Frontal cortex (tissue), 4 donors: ENCODE data around the gene SLC25A12. TPM values are rescaled to one million over a fixed set of nuclear protein-coding genes. Genes with fewer than 3 reads are reported as not detected.
"Not testable (repeated sequence)": the region's sequence is repeated elsewhere in the genome, so short reads cannot be mapped to it uniquely, and the experiment has no call there.

ENCODE experiments used
- DNase-seq, 2 donors: peaks; one replicate each; pipeline ENCODE4 v3.0.0; 2012; ENCODE audit warnings: low spot score in 2 of 2
- FAIRE-seq: peaks from 2 replicates; lab custom pipeline; 2012; peaks lifted over from hg19 to GRCh38; lab: Jason Lieb, UNC
- total RNA-seq: library from RNA; depleted of rRNA; stranded (reverse); fragments of >200 nt; gene quantifications from one replicate; pipeline ENCODE4 v1.2.3, GENCODE V29; 2014
- donor health status: control.
- donor health status: control.
- donor health status: control.

The SLC25A12 gene
- total RNA-seq, 1 donor from 2014 or later = 66.0 TPM

GRCh38 chr2:171793691-171794678 is 100.1 kb downstream of the SLC25A12 start:
- DNase-seq (no peak), FAIRE-seq (no peak)

DNA sequence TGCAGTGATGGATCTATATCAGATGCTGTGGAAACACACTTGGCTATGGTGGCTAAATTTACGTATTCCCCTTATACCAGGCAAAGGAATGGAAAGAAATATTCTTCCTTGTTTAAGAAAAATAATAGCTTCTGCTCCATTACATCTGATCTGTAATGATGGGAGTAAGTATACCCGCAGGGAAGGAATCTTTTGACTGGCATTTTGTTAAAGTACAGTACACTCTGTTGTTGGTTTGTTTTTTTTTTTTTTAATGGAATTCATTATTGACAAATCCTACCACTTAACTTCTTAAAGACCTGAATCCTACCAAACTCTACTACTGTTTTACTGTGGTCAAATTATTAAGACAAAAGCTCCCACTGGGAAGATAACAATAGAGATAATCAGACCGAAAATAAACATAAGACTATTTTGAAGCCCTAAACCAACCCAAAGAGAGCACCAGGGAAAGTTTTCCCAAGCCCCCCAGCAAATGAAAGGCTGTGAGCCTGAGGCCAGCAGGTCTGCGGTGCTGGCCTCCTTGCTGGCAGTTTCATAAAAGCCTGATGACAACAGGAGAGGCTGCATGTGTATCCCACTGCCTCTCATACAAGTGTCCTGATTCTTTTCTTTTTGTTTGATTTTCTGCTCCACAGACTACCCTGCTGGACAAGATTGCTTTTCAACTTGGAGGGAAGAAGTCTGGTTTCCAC is 101.0 kb downstream of the SLC25A12 start:
- no peak for DNase-seq
- FAIRE-seq = no peak

DNA sequence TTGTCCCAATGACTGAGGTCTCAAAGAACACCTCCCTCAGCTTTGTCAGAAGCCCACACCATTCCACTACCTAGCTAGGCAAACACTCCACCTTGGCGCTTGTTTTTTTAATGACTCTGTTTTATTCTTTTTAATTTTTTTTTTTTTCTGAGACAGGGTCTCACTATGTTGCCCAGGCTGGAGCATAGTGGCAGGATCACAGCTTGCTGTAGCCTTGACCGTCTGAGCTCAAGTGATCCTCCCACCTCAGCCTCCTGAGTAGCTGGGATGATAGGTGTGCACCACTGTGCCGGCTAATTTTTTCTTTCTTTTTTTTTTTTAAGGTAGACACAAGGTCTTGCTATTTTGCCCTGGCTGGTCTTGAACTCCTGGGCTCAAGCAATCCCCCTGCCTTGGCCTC is 101.9 kb downstream of the SLC25A12 start:
- DNase-seq (no peak), FAIRE-seq (no peak)

DNA sequence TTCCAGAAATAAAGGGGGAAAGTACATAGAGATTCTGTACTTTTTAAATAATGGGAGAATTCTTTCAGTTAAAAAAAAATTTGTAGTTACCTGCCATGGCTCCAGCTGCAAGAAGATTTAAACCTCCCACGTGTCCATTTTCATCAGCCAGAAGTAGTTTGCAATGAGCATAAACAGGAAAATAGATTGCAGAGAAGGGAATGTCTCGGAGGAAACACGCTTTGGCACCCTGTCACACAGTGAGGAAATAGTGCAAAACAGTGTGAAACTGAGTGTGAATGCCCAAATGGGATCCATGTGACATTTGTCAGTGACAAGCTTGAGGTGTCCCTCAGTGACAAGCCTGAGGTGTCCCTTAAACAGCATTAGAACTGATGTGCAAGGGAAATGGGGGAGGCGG is 102.7 kb downstream of the SLC25A12 start:
- DNase-seq (no peak), FAIRE-seq (no peak)

DNA sequence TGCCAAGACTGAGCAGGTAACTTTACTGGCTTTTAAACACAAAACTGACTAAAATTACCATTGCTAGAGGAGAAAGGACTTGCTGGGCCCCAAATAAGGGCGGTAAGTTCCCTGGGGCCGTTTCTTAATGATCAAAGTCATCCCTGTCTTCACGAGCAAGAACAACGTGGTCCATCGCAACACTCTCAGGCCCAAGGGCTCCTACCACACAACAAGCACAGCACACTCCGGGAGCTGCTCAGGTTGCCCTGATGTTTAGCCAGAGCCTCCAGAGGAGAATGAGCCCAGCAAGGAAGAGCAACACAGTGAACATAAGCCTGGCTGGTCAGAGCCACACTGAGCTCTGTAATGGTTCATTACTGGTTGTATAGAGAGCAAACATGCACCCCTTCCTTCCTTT is 104.1 kb downstream of the SLC25A12 start:
- FAIRE-seq = no peak

DNA sequence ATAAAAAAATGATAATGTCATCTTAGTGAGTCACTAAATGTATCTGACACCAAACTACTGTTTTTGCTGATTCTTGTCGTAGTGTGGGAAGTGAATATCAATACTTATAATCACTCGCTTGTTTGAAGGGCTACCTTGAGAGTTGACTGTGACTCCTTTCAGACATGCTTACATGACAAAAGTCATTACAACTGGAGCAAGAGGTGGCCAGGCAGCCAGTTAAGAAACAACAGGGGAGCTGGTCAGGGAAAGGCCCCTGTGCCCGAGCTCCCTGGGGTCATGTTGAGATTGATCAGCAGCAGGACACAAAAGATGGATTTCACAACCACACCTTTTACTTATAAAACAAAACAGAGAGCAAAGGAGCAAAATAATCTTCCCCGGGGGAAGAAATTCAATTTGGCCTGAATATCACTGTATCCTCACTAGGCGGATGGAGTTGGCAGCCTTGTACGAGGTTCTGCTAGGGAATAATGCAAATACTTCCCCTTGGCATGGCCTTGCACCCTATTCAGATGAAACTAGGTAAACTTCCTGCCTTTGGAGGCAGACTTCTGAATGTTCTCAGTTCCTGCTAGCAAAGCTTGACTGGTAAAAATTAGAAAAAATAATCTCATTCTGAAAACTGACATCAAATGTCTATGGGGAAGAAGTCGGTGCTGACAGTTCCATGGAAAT is 105.6 kb downstream of the SLC25A12 start:
- FAIRE-seq (no peak), DNase-seq (no peak)

More for the DNA sequence above, 104.1 kb downstream of the SLC25A12 start:
- no peak for DNase-seq

DNA sequence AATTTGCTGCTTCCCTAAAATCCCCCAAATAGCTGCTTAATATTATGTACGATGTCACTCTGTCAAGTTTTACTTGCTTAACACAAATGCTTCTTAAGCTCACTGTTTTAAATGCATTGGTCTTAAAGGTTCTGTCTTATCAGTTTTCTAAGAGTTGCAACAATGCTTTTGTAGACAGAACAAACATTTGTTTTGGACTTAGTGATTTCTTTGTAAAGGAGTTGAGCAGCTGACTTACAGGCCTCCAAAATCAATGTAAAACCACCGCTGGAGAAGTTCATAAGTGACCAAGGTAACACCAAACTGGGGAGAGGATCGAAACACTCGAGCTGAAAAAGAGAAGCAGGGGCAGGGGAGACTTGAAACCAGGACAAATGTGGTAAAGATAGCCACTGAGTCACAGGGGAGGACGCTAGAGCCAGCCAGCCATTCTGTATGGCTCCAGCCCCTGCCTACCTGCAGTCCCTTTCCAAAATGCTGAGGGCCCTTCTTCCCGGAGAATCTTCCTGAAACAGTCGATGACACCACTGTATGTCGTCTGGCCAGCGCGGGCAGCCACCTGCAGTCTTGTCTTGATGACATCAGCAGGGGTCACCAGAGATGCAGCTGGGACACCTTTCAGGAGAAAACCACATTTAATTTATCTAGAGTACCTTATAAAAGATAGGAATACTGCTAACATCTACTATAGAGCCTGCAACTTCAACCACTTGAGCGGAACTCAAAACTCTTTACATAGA is 106.5 kb downstream of the SLC25A12 start:
- no peak for FAIRE-seq

DNA sequence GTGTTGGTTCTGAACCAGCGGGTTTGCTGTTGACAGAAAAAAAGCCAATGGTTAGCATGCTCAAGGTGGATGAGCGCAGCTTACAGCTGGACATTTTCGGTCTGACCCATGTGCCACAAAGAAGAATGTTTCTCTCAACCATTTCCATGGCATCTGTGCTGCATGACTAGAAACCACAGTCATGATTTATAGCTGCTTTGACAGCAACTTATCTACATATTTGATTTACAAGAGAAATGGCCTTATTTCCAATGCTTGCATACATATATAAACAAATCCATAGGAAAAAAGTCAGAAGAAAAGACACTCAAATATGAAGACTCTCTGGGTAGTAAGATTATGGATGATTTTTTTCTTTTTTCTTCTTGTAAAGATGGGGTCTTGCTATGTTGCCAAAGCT is 108.6 kb downstream of the SLC25A12 start:
- FAIRE-seq = no peak
- no peak for DNase-seq

More for the DNA sequence above, 106.5 kb downstream of the SLC25A12 start:
- DNase-seq = no peak

DNA sequence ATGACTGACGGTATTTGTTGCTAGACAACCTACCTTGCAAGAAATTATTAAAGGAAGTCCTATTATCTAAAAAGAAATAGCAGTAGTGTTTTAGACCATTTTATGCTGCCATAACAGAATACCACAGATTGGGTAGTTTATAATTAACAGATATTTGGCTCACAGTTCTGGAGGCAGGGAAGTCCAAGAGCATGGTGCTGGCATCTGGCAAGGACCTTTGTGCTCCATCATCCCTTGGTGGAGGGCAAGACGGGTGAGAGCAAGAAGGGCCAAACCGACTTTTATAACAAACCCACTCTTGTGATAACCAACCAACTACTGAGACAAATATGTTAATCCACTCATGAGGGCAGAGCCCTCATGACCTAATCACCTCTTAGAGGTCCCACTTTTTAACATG is 115.5 kb downstream of the SLC25A12 start:
- FAIRE-seq (no peak), DNase-seq (no peak)

GRCh38 chr2:171774581-171774980 is 119.5 kb downstream of the SLC25A12 start:
- FAIRE-seq, DNase-seq: not testable (repeated sequence)

GRCh38 chr2:171772373-171772772 is 121.7 kb downstream of the SLC25A12 start:
- FAIRE-seq = no peak
- no peak for DNase-seq

DNA sequence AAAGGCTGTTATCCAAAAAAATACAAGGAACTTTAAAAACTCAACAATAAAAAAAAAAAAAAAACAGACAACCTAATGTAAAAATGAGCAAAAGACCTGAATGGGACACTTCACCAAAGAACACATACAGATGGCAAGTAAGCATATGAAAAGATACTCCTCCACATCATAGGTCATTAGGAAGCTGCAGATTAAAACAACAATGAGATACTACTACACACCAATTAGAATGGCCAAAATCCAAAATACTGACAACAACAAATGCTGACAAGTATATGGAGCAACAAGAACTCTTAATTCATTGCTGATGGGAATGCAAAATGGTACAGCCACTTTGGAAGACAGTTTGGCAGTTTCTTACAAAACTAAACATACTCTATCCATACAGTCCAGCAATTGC is 122.6 kb downstream of the SLC25A12 start:
- FAIRE-seq = no peak
- DNase-seq = no peak

- FAIRE-seq = no peak
- no peak for DNase-seq
Observed at GRCh38 chr2:171763602-171764001, 130.4 kb downstream of the SLC25A12 start.

GRCh38 chr2:171762879-171763573 is 131.0 kb downstream of the SLC25A12 start:
- no peak for FAIRE-seq
- DNase-seq = no peak

DNA sequence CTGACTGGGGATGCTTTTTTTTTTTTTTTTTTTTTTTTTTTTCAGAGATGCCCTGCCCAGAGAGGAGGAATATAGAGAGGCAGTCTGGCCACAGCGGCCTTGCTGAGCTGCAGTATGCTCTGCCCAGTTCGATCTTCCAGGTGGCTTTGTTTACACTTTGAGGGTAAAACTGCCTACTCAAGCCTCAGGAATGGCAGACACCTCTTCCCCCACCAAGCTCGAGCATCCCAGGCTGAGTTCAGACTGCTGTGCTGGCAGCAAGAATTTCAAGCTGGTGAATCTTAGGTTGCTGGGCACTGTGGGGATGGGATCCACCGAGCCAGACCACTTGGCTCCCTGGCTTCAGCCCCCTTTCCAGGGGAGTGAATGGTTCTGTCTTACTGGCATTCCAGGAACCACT is 132.9 kb downstream of the SLC25A12 start:
- not testable (repeated sequence) for DNase-seq

DNA sequence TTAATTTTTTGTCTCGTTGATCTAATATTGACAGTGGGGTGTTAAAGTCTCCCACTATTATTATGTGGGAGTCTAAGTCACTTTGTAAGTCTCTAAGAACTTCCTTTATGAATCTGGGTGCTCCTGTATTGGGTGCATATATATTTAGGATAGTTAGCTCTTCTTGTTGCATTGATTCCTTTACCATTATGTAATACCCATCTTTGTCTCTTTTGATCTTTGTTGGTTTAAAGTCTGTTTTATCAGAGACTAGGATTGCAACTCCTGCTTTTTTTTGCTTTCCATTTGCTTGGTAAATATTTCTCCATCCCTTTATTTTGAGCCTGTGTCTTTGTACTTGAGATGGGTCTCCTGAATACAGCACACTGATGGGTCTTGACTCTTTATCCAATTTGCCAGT is 135.3 kb downstream of the SLC25A12 start:
- not testable (repeated sequence) for FAIRE-seq, DNase-seq

More for the DNA sequence above, 132.9 kb downstream of the SLC25A12 start:
- FAIRE-seq = not testable (repeated sequence)

DNA sequence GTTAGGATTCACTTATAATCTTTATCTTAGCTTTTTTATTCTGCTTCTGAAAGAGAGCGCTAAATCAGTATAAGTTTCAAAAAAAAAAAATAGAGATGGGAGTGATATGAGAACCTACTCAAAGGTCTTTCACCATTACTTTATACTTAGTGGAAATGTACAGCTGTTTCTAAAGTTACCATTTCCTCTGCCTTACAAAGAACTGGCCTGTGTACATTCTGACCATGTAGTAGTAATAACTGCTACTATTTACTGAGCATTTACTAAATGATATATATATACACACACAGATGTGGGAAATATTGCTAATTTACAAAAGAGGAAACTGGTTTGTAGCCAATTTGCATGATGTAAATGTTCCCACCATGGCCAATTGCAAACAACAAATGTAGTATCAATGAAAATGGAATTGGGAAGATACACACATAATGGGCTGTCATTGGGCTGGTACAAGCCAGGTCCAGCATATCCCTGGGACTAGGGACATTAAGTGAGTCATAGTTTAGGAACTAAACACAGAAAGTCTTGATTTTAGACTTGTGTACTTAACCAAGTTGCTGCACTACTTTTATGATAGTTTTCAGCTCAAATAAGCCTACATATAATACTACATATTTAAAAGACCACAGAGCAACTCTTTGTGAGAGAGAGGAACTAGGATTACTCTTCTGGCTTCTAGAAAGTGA is 139.6 kb downstream of the SLC25A12 start:
- no peak for FAIRE-seq

GRCh38 chr2:171747371-171747770 is 146.7 kb downstream of the SLC25A12 start:
- FAIRE-seq (no peak), DNase-seq (no peak)

More for the DNA sequence above, 139.6 kb downstream of the SLC25A12 start:
- DNase-seq = no peak
